ENCODE measurements around the gene SIRPG. TPM values are rescaled to one million over a fixed set of nuclear protein-coding genes. Genes with fewer than 3 reads are reported as not detected.

SIRPG gene
- total and polyA plus RNA-seq, 2 of the 8 experiments (the other 6 are each of a cell fraction or from before 2014, with no cell fraction given): 0.08 TPM; not detected in 1

DNA sequence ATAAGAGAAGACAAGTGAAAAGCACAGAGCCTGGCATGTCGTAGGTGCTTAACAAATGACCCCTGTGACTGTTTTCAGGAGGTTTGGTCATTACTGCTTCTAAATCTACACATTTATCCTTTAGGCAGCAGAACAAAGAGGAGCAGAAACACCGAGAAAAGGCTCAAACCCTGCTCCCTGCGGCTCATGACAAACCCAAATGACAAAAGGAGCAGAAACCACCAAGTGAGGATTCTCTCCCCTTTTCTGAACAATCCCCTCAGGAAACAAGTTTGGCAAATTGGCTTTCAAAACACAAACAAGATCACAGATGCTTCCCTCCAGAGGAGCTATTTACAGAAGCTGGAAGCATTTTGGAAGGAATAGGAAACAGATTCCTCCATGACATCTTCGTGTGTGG, 15.8 kb upstream of the SIRPG start (continued):
- TF ChIP-seq KDM4A (IDR thresholded peaks at IDR 0.05; ENCODE audit: low read depth, low read length, severe bottlenecking): no peak
- no peak for TF ChIP-seq SUZ12 (IDR thresholded peaks at IDR 0.05; ENCODE audit: low read length)
- TF ChIP-seq ZNF274 (IDR thresholded peaks at IDR 0.05; ENCODE audit: borderline replicate concordance, extremely low read depth, low read length): no peak
- no peak for TF ChIP-seq MAFK (IDR thresholded peaks at IDR 0.05; ENCODE audit: low read depth, low read length)
- no peak for TF ChIP-seq SIN3A (conservative IDR thresholded peaks at IDR 0.05 in 1 of 2, IDR thresholded peaks at IDR 0.05 in 1 of 2; ENCODE audit: low read depth in 1 of 2, low read length in 2 of 2)
- TF ChIP-seq YY1 (IDR thresholded peaks at IDR 0.05; ENCODE audit: low read depth, low read length): no peak
- TF ChIP-seq, protein P1, sequence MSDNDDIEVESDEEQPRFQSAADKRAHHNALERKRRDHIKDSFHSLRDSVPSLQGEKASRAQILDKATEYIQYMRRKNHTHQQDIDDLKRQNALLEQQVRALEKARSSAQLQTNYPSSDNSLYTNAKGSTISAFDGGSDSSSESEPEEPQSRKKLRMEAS (IDR thresholded peaks at IDR 0.05): no peak
- no peak for TF ChIP-seq GABPA (IDR thresholded peaks at IDR 0.05; ENCODE audit: borderline replicate concordance, insufficient read depth, low read length)
